SK-N-SH (cell line): ENCODE results near the gene ODAM.
"Not testable (repeated sequence)": the region's sequence is repeated elsewhere in the genome, so short reads cannot be mapped to it uniquely, and the experiment has no call there.

ENCODE experiments used
- EP300 ChIP-seq, 2 experiments: IDR thresholded peaks; 2 replicates each; pipeline versions ENCODE4 v1.4.0 to v1.6.1; 2012; ENCODE audit warnings: borderline replicate concordance in 1 of 2, low read depth in 1 of 2, low read length in 1 of 2
- EZH2phosphoT487 ChIP-seq: fragments of 200-600 bp; sonication (generic); IDR thresholded peaks from 2 replicates; pipeline ENCODE4 v1.6.1; 2017; ENCODE audit warnings: low read depth, mixed run types, mild to moderate bottlenecking, antibody characterized with exemption, moderate library complexity, borderline replicate concordance
- POLR2AphosphoS5 ChIP-seq: IDR thresholded peaks from 2 replicates; pipeline ENCODE4 v1.6.1; 2012; ENCODE audit warnings: low read depth, low read length

DNA sequence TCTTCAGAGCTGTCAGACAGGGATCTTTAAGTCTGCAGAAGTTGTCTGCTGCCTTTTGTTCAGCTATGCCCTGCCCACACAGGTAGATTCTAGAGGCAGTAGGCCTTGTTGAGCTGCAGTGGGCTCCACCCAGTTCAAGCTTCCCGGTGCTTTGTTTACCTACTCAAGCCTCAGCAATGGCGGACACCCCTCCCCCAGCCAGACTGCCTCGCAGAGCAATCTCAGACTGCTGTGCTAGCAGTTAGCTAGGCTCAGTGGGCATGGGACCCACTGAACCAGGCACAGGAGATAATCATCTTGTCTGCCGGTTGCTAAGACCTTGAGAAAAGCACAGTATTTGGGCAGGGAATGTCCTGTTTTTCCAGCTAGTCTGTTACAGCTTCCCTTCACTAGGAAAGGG, 17.2 kb downstream of the ODAM start:
- not testable (repeated sequence) for TF ChIP-seq EZH2phosphoT487; POLR2AphosphoS5; EP300 (IDR thresholded peaks at IDR 0.05; ENCODE audit: borderline replicate concordance in 1 of 2, low read depth in 1 of 2, low read length in 1 of 2)
